ENCODE measurements around the gene MBOAT2.

MBOAT2 gene

GRCh38 chr2:8858910-8859309 lies 144.6 kb downstream of the MBOAT2 start:
- no peak for DNase-seq (ENCODE audit: low read depth)

DNA sequence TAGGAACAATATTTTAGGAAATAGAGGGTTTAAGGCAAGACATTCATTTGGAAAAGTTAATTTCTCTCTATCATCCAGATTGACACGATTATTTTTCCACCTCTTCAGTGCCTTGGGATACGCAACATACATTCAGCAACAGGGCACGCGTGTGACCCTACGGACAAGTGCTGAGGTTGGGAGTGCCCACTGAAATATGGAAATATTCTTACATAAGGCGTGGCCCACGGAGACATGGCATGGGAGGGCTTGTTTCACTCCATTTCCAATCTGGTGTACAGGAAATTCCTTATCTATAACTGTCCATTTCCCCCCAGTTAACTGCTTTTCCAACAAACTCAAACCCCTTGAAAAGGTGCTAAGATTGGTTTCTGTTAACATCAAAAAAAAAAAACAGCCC lies 145.2 kb downstream of the MBOAT2 start:
- DNase-seq (ENCODE audit: low read depth) = no peak

GRCh38 chr2:8857709-8858108 lies 145.8 kb downstream of the MBOAT2 start:
- no peak for DNase-seq (ENCODE audit: low read depth)

- DNase-seq (ENCODE audit: low read depth) = no peak
Measured at GRCh38 chr2:8856176-8856575, 147.3 kb downstream of the MBOAT2 start.

- no peak for DNase-seq (ENCODE audit: low read depth)
Measured at GRCh38 chr2:8855010-8855409, 148.5 kb downstream of the MBOAT2 start.

GRCh38 chr2:8853426-8853825 lies 150.1 kb downstream of the MBOAT2 start:
- DNase-seq (ENCODE audit: low read depth) = no peak

GRCh38 chr2:8851811-8852560 lies 151.5 kb downstream of the MBOAT2 start:
- no peak for DNase-seq (ENCODE audit: low read depth)

GRCh38 chr2:8850845-8851487 lies 152.5 kb downstream of the MBOAT2 start:
- no peak for DNase-seq (ENCODE audit: low read depth)

GRCh38 chr2:8849327-8849726 lies 154.2 kb downstream of the MBOAT2 start:
- DNase-seq (ENCODE audit: low read depth) = no peak

DNA sequence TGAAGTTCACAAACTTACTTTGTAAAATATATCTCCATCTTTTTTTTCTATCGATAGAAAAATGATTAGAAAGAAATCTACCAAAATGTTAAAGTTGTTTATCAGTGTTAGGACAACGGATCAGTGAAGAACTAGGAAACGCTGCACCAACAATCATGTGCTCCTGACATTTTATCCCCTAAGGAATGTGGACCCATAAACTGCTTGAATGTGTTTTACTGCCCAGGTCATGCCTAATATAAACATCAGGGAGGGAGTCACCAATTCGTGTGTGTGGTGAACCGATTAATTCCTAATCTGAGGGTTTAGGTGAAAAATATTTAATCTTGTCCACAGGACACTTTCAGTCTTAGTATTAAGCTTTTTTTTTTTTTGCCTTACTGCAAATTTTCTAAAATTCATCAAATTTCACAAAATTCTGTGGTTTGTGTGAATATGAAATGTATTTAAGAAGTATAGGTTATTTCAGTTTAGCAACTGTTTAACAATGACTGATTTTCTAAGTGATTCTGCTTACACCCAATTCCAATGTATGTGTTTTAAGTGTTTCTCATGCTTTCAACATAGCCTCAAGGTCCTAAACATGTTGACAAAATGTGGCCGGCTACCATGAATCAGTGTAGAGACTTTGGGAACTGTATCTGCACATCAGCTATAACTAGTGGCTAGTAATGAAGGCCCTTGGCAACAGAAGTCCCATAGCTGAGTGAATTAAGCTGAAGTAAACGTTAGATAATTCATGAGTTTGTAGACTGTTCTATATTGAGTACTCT lies 155.0 kb downstream of the MBOAT2 start:
- no peak for DNase-seq (ENCODE audit: low read depth)

GRCh38 chr2:8847400-8847799 lies 156.1 kb downstream of the MBOAT2 start:
- DNase-seq (ENCODE audit: low read depth) = no peak

GRCh38 chr2:8841932-8842331 lies 161.6 kb downstream of the MBOAT2 start:
- no peak for DNase-seq (ENCODE audit: low read depth)

DNA sequence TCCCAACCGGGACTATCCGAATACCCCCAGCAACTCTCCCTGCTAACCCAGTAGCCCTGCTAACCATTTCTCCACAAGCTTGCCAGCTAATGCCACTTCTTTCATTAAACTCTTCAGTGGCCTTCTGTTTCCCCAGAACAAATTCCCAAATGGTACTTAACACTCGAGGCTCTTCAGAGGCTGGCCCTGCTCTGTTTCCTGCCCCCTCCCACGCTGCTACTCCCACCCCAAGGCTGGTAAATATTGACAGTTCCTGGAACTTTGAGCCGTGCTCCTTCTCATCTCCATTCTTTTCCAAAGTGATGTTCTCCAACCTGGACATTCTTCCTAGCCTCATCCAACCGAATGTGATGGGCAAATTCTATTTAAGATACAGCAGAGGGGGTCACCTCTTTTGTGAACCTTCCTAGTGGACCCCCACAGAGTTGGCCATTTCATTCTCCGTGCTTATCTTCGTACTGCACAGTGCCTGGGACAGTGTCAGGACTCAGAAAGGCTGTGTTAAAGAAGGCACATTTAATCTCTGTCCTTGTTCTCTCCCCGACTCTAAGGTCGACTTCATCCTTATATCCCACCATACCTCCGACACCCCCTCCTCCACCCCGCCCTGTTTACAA lies 162.9 kb downstream of the MBOAT2 start:
- DNase-seq (ENCODE audit: low read depth) = no peak

DNA sequence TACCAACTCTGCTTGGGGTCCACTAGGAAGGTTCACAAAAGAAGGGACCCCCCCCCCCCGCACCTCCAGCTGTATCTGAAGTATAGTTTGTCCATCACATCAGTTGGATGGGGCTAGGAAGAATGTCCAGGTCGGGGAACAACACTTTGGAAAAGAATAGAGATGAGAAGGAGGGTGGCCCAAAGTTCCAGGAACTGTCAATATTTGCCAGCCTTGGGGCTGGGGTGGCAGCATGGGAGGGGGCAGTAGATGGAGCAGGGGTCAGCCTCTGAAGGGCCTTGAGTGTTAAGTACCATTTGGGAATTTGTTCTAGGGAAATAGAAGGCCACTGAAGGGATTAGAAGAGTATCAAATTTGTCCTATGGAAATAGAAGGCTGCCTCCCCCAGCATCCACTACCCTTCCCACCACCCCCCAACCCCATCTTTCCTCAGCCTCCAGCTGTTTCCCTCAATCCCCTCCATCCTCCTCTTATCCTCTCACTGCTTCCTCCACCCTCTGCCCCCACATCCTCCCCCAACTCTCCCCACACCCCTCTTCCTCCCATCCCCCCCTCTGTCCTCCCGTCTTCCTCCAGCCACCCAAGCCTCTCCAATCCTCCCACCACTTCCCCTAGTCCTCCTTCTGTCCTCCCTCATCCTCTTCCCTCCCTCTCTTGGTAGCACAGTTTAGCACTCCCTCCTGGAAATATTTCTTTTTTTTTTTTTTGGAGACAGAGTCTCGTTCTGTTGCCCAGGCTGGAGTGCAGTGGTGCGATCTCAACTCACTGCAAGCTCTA lies 164.1 kb downstream of the MBOAT2 start:
- DNase-seq (ENCODE audit: low read depth) = no peak

DNA sequence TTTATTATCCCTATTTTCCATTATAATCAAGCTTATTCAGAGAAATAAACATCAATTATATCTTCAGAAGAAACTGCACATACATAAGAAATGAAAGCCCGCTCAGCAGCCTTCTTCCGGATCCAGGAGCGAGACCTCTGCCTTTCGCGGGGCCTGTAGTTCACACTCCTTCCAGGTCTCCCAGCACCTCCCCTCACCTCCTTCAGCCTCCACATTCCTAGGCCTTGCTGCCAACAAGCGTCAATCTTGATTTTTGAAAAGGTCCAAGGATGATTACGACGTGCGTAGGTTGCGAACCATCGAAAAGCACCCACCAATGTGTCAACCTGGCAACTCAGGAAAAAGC lies 165.7 kb downstream of the MBOAT2 start:
- no peak for DNase-seq (ENCODE audit: low read depth)

DNA sequence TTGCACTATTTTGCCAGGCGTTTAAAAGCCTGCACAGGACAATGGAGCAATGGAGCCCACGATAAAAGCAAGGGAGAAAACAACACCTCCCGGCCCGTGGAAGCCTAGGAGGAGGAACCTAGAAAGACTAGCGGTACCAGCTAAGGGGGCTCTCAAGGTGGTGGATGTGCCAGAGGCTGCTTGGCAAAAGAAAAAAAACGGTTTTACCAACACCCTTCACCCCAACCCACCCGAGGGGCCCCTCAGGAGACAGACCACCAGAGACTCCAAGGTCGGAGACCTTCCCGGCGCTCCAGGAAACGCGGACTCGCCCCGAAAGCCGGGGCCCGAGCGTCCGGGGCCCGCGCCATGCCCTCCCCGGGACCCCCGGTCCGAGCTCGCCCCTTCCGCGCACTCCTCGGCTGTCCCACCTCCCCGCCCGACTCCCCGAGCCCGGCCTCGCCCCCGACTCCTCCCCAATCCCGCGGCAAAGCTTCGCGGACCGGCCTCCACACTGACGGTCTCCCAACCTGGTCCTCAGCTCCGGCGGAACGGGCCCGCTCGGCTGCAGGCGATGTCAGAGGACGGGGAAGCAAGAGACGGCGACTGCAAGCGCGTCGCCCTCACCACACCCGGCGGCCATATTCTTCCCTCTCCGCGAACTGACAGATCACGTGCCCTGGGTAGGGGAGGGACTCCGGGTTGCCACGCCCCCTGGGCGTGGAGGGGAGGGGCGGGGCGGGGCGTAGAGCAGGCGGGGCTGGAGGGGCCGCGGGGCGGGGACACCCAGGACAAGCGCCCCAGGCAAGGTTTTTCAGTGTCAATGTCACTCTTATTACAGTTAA lies 166.3 kb downstream of the MBOAT2 start, which contains the start of gene KIDINS220:
Gene KIDINS220, minus strand, starts transcription at position 643 of the 824 bp plus-strand sequence. CDS start 10,520 bp downstream, outside the sequence.
- peak; percentile 71 for DNase-seq (ENCODE audit: low read depth)

GRCh38 chr2:8835279-8835678 lies 168.2 kb downstream of the MBOAT2 start:
- DNase-seq (ENCODE audit: low read depth) = no peak

DNA sequence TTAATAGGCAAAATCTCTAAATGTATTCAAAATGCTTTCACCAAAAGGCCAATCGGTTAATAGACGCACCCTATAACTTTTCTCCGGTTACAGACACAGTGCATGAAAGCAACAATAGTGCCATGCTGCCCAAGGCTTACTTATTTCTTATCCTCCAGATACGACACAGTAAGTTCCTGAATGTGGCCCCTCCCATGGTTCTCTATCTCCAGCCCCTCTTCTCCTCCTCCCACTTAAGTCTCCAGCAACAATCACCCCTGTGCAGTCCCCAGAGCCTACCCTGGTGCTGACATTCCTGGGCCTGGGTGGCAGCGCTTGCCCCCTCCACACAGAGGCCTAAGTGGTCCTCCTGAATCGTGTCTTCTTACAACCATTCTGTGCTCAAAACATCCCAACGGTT lies 169.6 kb downstream of the MBOAT2 start:
- no peak for DNase-seq (ENCODE audit: low read depth)

DNA sequence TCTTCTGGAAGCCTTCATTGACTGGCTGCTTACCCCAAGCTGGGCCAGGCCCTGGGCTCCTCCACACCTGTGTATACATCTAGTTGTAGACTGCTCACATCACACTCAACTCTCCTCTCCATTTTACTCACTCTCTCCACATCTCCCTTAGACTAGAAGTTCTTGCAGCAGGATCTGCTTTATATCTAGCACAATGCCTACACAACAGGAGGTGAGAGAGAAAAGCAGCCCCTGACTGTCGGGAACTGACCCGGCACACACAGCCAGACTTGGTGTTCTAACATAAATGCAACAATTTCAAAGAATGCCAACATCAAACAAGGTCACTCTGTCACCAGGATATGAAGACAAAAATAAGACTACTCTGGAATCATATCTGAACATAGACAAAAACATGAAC lies 172.0 kb downstream of the MBOAT2 start:
- no peak for DNase-seq (ENCODE audit: low read depth)

DNA sequence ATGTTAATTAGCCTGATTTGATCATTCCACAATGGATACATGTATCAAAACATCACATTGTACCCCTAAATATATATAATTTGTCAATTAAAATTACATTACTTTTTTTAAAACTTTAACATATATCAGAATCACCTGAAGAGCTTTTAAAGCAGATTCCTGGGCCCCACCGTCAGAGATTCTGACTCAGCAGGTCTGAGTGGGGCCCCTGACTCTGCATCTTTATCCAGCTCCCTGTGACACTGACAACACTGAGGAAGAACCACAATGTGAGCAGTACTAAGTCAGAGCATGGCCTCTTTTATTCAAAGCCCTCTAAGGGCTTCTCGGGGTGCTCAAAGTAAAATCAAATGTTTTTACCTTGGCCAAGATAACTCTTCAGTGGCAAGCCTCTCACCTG lies 175.8 kb downstream of the MBOAT2 start:
- no peak for DNase-seq (ENCODE audit: low read depth)

- DNase-seq (ENCODE audit: low read depth) = no peak
Measured at GRCh38 chr2:8822218-8822617, 181.3 kb downstream of the MBOAT2 start.

Data from stimulated activated CD8-positive, alpha-beta memory T cell treated with anti-CD3 and anti-CD28 coated beads, Interleukin-4, amount 100 ng/mL, for 24 hours (primary cell).